ENCODE data around the gene ACTL6B.

Gene ACTL6B

DNA sequence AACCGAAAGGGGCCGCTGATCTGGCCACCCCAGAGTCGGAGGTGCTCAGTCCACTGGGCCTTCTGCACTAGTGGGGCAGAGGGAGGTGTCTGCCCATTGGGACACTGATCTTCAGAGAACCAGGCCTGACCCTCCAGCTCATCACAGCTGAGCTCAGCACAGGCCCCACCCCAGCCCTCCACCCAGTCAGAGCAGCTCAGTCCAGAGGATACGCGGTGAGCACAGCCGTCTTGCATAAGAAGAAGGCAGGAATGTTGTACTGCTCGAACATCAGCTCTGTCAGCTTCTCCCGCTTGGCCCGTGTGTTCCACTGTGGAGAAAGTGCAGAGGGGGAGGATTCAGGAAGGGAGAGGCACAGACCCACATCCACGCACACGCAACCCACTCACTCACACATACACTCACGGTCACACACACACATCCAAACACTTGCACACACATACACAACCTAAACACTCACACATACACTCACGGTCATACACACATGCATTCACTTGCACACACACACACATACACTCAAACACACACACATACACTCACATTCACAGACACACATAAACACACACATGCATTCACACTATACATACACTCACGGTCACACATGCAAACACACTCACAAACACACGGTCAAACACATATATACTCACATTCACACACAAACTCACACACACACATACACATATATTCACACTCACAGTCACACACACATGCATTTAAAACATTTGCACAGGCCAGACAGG is 6.3 kb downstream of the ACTL6B start:
- peak; percentile 62 for FAIRE-seq
- no peak for DNase-seq (ENCODE audit: insufficient read length, low spot score)
- TF ChIP-seq TAF1 (IDR thresholded peaks at IDR 0.05; ENCODE audit: low read depth, low read length): no peak

DNA sequence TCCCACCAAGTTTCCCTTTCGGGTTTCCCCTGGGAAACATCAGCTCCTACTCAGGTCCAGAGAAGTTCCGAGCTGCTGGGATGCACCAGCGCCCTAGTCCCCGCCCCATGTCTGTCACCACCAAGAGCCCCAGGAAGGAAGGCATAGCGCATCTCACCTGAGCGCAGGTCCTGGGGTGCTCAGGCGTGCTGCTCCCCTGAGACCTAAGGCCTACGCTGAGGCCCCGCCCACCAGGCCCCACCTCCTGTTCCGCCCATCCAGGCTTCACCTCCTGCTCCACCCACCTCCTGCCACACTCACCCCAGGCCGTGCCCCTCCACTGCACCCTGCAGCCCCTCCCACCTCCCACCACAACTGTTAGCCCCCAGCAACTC is 13.7 kb downstream of the ACTL6B start:
- DNase-seq (ENCODE audit: insufficient read length, low spot score) (peak; percentile 80), FAIRE-seq (peak; percentile 57)
- TF ChIP-seq POU2F2 (IDR thresholded peaks at IDR 0.05; ENCODE audit: low read depth, low read length) (no peak), SPI1 (IDR thresholded peaks at IDR 0.05; ENCODE audit: low read depth, low read length) (no peak)

DNA sequence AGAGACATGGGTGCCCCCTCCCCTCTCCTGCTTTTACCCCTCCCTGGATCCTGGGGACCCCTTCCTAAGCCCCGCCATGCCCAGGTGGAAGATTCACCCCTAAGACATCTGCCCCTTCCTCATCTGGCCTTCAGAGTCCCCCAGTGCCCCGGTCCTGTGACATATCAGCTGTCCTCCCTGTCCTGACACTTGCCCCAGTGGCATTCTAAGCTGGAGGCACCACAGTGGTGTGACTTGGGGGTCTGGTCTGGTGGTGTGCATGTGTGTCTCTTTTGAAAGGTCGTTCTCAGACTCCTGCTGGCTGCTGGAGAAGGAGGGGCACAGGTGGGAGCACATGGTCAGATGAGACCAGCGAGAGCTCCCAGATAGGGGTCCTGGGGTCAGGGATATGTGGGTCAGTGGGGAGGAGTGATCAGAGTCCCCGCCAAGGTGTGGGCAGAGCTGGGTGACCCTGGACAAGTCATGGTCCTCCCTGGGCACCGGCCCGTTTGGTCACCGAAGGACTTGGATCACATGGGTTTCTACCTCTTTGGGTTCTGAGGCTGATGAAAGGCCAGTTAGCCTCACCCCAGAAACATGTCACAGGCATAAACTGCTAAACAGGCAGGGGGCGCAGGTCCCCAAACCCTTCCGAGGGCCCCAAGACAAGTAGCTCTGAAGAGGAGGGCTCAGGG is 14.3 kb downstream of the ACTL6B start:
- FAIRE-seq (no peak), DNase-seq (ENCODE audit: insufficient read length, low spot score) (no peak)
- TF ChIP-seq POLR2AphosphoS5 (IDR thresholded peaks at IDR 0.05; ENCODE audit: low read depth, low read length) (no peak), SPI1 (IDR thresholded peaks at IDR 0.05; ENCODE audit: low read depth, low read length) (no peak), TAF1 (IDR thresholded peaks at IDR 0.05; ENCODE audit: low read depth, low read length) (no peak), PAX5 (IDR thresholded peaks at IDR 0.05; ENCODE audit: insufficient read depth, low read length, severe bottlenecking) (no peak), POU2F2 (IDR thresholded peaks at IDR 0.05; ENCODE audit: low read depth, low read length) (no peak), POLR2A (IDR thresholded peaks at IDR 0.05; ENCODE audit: low read depth, low read length) (no peak)

DNA sequence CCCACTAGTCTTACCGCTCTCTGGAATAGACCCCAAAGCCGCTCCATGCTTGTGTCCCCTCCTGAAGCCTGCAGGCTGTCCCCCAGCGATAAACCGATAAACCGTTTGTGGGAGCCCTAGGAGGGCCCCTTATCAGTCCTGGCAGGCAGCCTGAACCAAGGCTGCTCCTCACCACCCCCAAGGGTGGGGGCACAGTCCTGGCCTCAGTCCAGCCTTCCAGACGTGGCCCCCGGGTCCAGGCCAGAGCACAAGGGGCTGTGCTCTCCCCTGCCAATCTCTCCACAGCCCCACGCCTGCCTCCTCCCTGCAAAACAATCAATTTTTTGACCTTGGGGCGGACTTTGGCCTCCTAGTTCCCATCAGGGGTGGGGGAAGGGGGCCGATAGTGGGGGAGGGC is 14.8 kb downstream of the ACTL6B start, which contains the start of gene TFR2:
TFR2 (minus strand) TSS at position 90 of the 397 bp plus-strand sequence; CDS start at position 47, 43 bp downstream.
- FAIRE-seq (no peak), DNase-seq (ENCODE audit: insufficient read length, low spot score) (no peak)
- TF ChIP-seq PAX5 (IDR thresholded peaks at IDR 0.05; ENCODE audit: insufficient read depth, low read length, severe bottlenecking): no peak
- no peak for TF ChIP-seq POU2F2 (IDR thresholded peaks at IDR 0.05; ENCODE audit: low read depth, low read length)
- no peak for TF ChIP-seq POLR2AphosphoS5 (IDR thresholded peaks at IDR 0.05; ENCODE audit: low read depth, low read length)
- no peak for TF ChIP-seq SPI1 (IDR thresholded peaks at IDR 0.05; ENCODE audit: low read depth, low read length)
- TF ChIP-seq TAF1 (IDR thresholded peaks at IDR 0.05; ENCODE audit: low read depth, low read length): no peak
- TF ChIP-seq POLR2A (IDR thresholded peaks at IDR 0.05; ENCODE audit: low read depth, low read length): no peak

DNA sequence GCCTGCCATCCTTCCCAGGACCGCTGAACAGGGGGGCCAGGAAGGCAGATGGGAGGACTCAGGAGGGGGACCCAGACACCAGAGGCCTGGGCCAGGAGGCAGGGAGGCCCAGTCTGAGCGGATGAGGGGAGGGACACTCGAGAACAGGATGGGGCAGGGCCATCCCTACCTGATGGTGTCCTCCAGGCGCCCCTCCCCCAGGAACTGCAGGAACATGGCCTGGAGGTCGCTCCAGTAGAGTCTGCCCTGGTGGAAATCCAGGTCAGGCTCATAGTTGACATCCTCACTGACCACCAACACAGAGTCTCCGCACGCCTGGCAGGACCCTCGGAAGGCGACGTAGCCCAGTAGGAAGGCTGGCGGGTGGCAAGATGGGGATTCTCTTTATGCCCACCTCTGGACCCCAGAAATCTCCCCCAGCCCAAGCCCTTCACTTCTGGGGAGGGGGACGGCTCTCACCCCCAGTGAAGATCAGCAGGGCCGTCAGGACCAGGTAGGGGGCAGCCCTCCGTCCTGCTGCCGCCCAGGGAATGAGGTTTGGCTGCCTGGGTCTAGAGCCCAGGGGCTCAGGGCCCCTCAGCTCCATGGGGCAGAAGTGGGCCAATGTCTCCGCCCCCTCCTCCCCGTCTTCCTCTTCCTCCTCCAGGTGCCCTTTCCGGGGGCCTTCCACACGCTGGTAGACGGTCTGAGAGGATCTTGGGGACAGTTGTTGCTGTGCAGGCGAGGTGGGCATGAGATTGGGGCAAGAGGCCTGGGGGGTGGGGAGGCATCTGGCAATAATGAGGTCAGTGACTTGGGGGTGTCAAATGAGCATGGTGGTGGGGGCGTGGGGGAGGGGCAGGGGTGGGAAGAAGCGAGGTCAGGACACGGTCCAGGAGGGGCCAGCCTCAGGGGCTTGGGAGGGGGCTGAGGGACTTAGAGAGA is 15.5 kb downstream of the ACTL6B start:
- DNase-seq (ENCODE audit: insufficient read length, low spot score) (no peak), FAIRE-seq (no peak)
- TF ChIP-seq POLR2A (IDR thresholded peaks at IDR 0.05; ENCODE audit: low read depth, low read length): no peak

DNA sequence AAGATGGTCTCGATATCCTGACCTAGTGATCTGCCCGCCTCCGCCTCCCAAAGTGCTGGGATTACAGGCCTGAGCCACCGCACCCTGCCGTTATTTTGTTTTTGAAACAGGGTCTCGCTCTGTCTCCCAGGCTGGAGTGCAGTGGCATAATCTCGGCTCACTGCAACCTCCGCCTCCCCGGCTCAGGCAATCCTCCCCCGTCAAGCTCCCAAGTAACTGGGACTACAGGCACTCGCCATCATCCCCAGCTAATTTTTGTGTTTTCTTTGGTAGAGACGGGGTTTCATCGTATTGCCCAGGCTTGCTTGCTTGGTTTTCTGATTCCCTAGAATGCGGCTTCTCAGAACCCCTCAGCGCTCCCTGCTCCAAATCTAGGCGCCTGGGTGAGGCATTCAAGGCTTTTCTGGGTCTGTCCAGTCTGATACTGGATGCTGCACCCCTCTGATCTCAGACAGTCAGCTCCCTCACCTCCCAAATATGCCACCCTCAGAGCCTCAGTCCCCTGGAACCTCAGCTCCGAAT is 16.2 kb downstream of the ACTL6B start:
- TF ChIP-seq PAX5 (IDR thresholded peaks at IDR 0.05; ENCODE audit: insufficient read depth, low read length, severe bottlenecking): no peak
- TF ChIP-seq POU2F2 (IDR thresholded peaks at IDR 0.05; ENCODE audit: low read depth, low read length): no peak
- TF ChIP-seq POLR2AphosphoS5 (IDR thresholded peaks at IDR 0.05; ENCODE audit: low read depth, low read length): no peak
- TF ChIP-seq SPI1 (IDR thresholded peaks at IDR 0.05; ENCODE audit: low read depth, low read length): no peak
- no peak for TF ChIP-seq POLR2A (IDR thresholded peaks at IDR 0.05; ENCODE audit: low read depth, low read length)
- TF ChIP-seq TAF1 (IDR thresholded peaks at IDR 0.05; ENCODE audit: low read depth, low read length): no peak
- FAIRE-seq: no peak
- DNase-seq (ENCODE audit: insufficient read length, low spot score): no peak

DNA sequence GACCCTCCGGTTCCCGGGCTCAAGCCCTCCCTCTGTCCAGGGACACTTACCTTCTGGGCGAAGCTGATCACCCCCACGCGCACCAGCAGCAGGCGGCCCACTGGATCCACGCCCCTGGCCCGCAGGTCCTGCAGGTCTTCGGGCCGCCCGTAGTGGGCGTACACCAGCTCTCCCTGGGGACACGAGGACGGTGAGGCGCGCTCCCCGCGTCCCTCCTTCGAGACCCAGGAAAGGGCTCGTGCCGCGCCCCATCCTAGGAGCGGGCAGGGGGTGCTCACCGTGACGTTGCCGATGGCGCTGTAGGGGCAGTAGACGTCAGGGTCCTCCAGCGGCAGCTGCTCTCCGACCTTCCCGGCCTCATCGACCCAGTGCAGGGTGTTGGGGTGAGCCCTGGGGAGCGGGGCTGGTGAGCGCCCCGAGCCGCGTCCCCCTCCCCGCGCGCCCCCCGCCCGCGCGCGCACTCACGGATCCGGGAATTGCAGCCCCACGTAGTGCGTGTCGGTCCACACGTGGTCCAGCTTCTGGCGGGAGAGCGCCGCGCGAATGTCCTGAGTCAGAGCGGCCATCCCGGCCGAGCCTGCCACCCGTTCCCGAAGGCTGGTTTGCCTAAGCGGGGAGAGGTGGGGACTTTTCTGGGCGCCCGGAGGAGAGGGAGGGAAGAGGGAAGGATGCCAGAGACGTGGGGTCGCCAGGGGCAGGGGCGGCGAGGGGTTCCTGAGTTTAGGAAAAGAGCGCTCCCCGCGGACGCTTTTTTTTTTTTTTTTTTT is 23.1 kb downstream of the ACTL6B start:
- DNase-seq (ENCODE audit: insufficient read length, low spot score) (no peak), FAIRE-seq (peak; percentile 66)
- no peak for TF ChIP-seq PAX5 (IDR thresholded peaks at IDR 0.05; ENCODE audit: insufficient read depth, low read length, severe bottlenecking)
- no peak for TF ChIP-seq POLR2A (IDR thresholded peaks at IDR 0.05; ENCODE audit: low read depth, low read length)
- TF ChIP-seq POU2F2 (IDR thresholded peaks at IDR 0.05; ENCODE audit: low read depth, low read length): no peak
- TF ChIP-seq TAF1 (IDR thresholded peaks at IDR 0.05; ENCODE audit: low read depth, low read length): no peak
- TF ChIP-seq SPI1 (IDR thresholded peaks at IDR 0.05; ENCODE audit: low read depth, low read length): no peak
- TF ChIP-seq POLR2AphosphoS5 (IDR thresholded peaks at IDR 0.05; ENCODE audit: low read depth, low read length): no peak

DNA sequence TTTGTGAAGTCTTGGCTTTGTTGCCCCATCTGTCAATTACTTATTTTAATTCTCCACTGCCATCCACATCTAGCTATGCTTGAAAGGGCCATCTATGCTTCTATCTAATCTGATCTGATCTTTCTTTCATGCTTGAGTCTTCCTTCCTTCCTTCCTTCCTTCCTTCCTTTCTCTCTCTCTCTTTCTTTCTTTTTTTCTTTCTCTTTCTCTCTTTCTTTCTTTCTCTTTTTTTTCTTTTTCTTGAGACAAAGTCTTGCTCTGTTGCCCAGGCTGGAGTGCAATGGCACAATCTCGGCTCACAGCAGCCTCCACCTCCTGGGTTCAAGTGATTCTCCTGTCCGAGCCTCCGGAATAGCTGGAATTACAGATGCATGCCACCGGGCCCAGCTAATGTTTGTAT is 26.2 kb downstream of the ACTL6B start:
- DNase-seq (ENCODE audit: insufficient read length, low spot score): no peak
- FAIRE-seq: no peak
- TF ChIP-seq TAF1 (IDR thresholded peaks at IDR 0.05; ENCODE audit: low read depth, low read length) (no peak), POLR2A (IDR thresholded peaks at IDR 0.05; ENCODE audit: low read depth, low read length) (no peak), POLR2AphosphoS5 (IDR thresholded peaks at IDR 0.05; ENCODE audit: low read depth, low read length) (no peak)

DNA sequence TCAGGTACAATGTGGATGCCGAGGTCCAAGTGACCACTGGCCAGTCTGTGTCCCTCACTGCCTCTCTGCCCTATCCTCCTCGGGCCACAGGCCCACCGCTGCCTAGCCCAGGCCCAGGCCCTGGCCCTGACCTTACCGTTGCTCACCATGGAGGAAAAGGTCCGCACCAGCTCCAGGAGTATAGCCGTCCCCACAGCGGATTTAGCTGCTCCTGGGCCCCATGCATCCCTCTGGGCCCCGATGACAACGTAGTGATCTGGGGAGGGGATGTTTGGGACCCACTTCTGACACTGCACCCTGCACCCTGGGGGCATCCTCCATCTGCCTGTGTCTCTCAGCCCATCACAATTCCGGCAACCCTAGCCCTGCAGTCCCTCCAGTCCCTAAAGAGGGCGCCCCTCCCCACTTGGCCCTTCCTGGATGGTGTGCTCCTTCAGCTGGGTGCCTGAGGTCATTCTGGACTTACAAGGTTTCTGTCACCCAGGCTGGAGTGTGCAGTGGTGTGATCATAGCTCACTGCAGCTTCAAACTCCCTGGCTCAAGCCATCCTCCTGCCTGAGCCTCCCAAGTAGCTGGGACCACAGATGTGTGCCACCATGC is 27.0 kb downstream of the ACTL6B start:
- no peak for TF ChIP-seq POU2F2 (IDR thresholded peaks at IDR 0.05; ENCODE audit: low read depth, low read length)
- no peak for TF ChIP-seq POLR2A (IDR thresholded peaks at IDR 0.05; ENCODE audit: low read depth, low read length)
- no peak for TF ChIP-seq POLR2AphosphoS5 (IDR thresholded peaks at IDR 0.05; ENCODE audit: low read depth, low read length)
- TF ChIP-seq PAX5 (IDR thresholded peaks at IDR 0.05; ENCODE audit: insufficient read depth, low read length, severe bottlenecking): no peak
- TF ChIP-seq SPI1 (IDR thresholded peaks at IDR 0.05; ENCODE audit: low read depth, low read length): no peak
- no peak for TF ChIP-seq TAF1 (IDR thresholded peaks at IDR 0.05; ENCODE audit: low read depth, low read length)
- FAIRE-seq: no peak
- no peak for DNase-seq (ENCODE audit: insufficient read length, low spot score)

Data from GM12891 (cell line).